Measurements from ENCODE around the gene NCF4. TPM values are rescaled to one million over a fixed set of nuclear protein-coding genes. Genes with fewer than 3 reads are reported as not detected.

Gene NCF4
- polyA plus RNA-seq, 2 of the 4 experiments (the other 2 are of a cell fraction): not detected

DNA sequence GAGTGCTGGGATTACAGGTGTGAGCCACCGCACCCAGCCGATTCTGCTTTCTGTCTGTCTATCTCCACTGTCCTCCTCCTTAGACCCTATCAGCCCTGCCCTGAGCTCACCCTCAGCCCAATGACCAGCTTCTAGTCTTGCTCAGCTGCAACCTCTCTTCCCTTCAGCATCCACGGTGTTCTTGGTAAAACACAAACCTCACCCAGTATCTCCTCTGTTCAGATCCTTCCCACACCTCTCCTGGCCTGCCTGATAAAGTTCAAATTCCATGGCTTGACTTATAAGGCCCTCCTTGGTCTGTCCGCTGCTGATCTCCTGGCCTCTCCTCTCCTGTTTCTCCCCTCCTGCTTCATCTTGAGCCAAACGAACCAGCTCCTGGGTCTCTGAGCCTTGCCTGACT, 14.5 kb upstream of the NCF4 start:
- TF ChIP-seq, protein P1, sequence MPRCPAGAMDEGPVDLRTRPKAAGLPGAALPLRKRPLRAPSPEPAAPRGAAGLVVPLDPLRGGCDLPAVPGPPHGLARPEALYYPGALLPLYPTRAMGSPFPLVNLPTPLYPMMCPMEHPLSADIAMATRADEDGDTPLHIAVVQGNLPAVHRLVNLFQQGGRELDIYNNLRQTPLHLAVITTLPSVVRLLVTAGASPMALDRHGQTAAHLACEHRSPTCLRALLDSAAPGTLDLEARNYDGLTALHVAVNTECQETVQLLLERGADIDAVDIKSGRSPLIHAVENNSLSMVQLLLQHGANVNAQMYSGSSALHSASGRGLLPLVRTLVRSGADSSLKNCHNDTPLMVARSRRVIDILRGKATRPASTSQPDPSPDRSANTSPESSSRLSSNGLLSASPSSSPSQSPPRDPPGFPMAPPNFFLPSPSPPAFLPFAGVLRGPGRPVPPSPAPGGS (IDR thresholded peaks at IDR 0.05): no peak
- TF ChIP-seq POLR2AphosphoS2 (conservative IDR thresholded peaks at IDR 0.05; ENCODE audit: low read length) (no peak), SREBF2 (IDR thresholded peaks at IDR 0.05) (no peak), CBX2 (IDR thresholded peaks at IDR 0.05; ENCODE audit: borderline replicate concordance, low read depth) (no peak), CHD2 (IDR thresholded peaks at IDR 0.05; ENCODE audit: low read length, partially characterized antibody) (no peak), PHF8 (IDR thresholded peaks at IDR 0.05; ENCODE audit: borderline replicate concordance, low read depth) (no peak)
- H3K4me3 ChIP-seq: no peak overlapping the region
- no peak overlapping the region for H3K27ac ChIP-seq
- H3K4me1 ChIP-seq: no peaks in the 10 kb centered on the region
- ATAC-seq (no peak), DNase-seq (ENCODE audit: low read depth in 1 of 2, low spot score in 1 of 2) (no peak), FAIRE-seq (no peak)
- WGBS (ENCODE audit: missing lambda C conversion rate): 60% methylated on average over 5 of the region's 5 CpGs
- no peaks in the 10 kb centered on the region for H3K9me3 ChIP-seq
- POLR2A ChIA-PET: no interaction called here
- CTCF ChIA-PET: interaction anchor here (1.1 to 3.4 kb wide), 4 partner anchors 10 to 132 kb away, joined by 3 to 31 read pairs (median 4); no protein-coding TSS in a partner anchor
- no peak overlapping the region for H3K4me2 ChIP-seq

DNA sequence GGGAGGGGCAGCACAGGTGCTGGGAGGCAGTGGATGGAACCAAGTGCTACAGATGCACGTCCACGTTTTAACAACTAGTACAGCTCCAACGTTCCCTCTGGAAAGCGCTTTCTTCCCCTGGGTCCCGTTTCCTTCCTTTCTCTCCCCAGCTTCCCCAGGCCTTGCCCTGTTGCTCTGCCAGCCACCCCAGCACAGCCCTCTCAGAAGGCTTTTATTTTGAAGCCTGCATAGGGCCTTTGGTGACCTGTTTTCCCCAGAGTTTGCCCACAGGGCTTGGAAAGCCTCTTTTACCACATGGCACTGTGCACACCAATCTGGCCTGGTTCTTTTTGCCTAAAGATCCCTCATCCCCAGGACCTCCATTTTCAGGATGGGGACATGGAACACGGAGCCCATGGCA, 13.9 kb upstream of the NCF4 start:
- WGBS (ENCODE audit: missing lambda C conversion rate): 28% methylated on average over 6 of the region's 6 CpGs
- ChIA-PET CTCF (interaction anchor here (1.1 to 3.4 kb wide), 3 partner anchors 10 to 131 kb away, joined by 3 to 31 read pairs (median 3); no protein-coding TSS in a partner anchor), POLR2A (no interaction called here)
- DNase-seq (ENCODE audit: low read depth in 1 of 2, low spot score in 1 of 2): no peak
- no peaks in the 10 kb centered on the region for H3K4me1 ChIP-seq
- no peaks in the 10 kb centered on the region for H3K9me3 ChIP-seq
- no peak overlapping the region for H3K4me3 ChIP-seq
- no peak for ATAC-seq
- H3K4me2 ChIP-seq: no peak overlapping the region
- FAIRE-seq: no peak
- TF ChIP-seq, protein P2, sequence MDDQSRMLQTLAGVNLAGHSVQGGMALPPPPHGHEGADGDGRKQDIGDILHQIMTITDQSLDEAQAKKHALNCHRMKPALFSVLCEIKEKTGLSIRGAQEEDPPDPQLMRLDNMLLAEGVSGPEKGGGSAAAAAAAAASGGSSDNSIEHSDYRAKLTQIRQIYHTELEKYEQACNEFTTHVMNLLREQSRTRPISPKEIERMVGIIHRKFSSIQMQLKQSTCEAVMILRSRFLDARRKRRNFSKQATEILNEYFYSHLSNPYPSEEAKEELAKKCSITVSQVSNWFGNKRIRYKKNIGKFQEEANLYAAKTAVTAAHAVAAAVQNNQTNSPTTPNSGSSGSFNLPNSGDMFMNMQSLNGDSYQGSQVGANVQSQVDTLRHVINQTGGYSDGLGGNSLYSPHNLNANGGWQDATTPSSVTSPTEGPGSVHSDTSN (IDR thresholded peaks at IDR 0.05): no peak
- no peak for TF ChIP-seq SREBF2 (IDR thresholded peaks at IDR 0.05)
- no peak for TF ChIP-seq POLR2AphosphoS2 (conservative IDR thresholded peaks at IDR 0.05; ENCODE audit: low read length)
- TF ChIP-seq HDAC2 (IDR thresholded peaks at IDR 0.05): no peak
- TF ChIP-seq RCOR1 (IDR thresholded peaks at IDR 0.05; ENCODE audit: low read depth, low read length): no peak
- TF ChIP-seq, protein P3, sequence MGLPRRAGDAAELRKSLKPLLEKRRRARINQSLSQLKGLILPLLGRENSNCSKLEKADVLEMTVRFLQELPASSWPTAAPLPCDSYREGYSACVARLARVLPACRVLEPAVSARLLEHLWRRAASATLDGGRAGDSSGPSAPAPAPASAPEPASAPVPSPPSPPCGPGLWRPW (IDR thresholded peaks at IDR 0.05): no peak
- TF ChIP-seq ZNF302 (CRISPR knock-in tag; IDR thresholded peaks at IDR 0.05): no peak
- no peak for TF ChIP-seq ESRRA (IDR thresholded peaks at IDR 0.05; ENCODE audit: borderline replicate concordance, low read length)
- TF ChIP-seq, protein P4, sequence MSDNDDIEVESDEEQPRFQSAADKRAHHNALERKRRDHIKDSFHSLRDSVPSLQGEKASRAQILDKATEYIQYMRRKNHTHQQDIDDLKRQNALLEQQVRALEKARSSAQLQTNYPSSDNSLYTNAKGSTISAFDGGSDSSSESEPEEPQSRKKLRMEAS (IDR thresholded peaks at IDR 0.05): no peak
- no peak for TF ChIP-seq KDM5A (IDR thresholded peaks at IDR 0.05)
- no peak for TF ChIP-seq TFCP2L1 (CRISPR knock-in tag; IDR thresholded peaks at IDR 0.05)
- no peak for TF ChIP-seq MYC (IDR thresholded peaks at IDR 0.05; ENCODE audit: borderline replicate concordance, low read length)
- no peak for TF ChIP-seq RAD21 (conservative IDR thresholded peaks at IDR 0.05 in 1 of 2, IDR thresholded peaks at IDR 0.05 in 1 of 2)
- TF ChIP-seq EP300 (IDR thresholded peaks at IDR 0.05): no peak
- no peak for TF ChIP-seq EHMT2 (IDR thresholded peaks at IDR 0.05; ENCODE audit: low read depth)
- no peak overlapping the region for H3K27ac ChIP-seq

DNA sequence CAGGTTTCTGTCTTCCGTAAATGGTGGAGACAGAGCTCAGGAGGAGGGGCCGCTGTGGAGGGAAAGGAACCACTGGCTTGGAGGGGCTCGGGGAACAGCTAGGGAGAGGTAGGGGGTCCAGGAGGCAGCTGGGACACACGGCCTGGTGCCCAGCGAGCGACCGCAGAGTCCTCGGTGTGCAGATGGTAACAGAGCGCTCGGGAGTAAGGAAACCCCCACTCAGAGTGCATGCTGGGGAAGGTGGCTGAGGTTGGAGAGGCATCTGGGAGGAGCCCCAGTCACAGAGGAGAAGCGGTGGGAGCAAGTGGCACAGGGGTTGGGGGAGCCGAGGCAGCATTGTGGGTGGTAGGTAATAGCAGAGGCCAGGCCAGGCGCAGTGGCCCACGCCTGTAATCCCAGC, 10.8 kb upstream of the NCF4 start:
- TF ChIP-seq FOSB (CRISPR knock-in tag; IDR thresholded peaks at IDR 0.05) (no peak), EHF (CRISPR knock-in tag; IDR thresholded peaks at IDR 0.05) (no peak), MYC (IDR thresholded peaks at IDR 0.05; ENCODE audit: borderline replicate concordance, low read length) (no peak), POLR2A (IDR thresholded peaks at IDR 0.05; ENCODE audit: low read length) (no peak)
- TF ChIP-seq, protein P3 (IDR thresholded peaks at IDR 0.05): no peak
- TF ChIP-seq, protein P5, sequence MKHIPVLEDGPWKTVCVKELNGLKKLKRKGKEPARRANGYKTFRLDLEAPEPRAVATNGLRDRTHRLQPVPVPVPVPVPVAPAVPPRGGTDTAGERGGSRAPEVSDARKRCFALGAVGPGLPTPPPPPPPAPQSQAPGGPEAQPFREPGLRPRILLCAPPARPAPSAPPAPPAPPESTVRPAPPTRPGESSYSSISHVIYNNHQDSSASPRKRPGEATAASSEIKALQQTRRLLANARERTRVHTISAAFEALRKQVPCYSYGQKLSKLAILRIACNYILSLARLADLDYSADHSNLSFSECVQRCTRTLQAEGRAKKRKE (CRISPR knock-in tag; IDR thresholded peaks at IDR 0.05; ENCODE audit: low read depth): no peak
- WGBS (ENCODE audit: missing lambda C conversion rate): 80% methylated on average over 9 of the region's 14 CpGs
- Histone ChIP-seq H3K9me3 (no peaks in the 10 kb centered on the region), H3K4me1 (no peaks in the 10 kb centered on the region), H3K4me2 (no peak overlapping the region), H3K27ac (no peak overlapping the region), H3K4me3 (no peak overlapping the region)
- FAIRE-seq (no peak), DNase-seq (ENCODE audit: low read depth in 1 of 2, low spot score in 1 of 2) (no peak), ATAC-seq (no peak)
- ChIA-PET POLR2A (no interaction called here), CTCF (interaction anchor here (0.6 to 1.8 kb wide), 3 partner anchors 8 to 127 kb away, joined by 3 to 6 read pairs (median 3); no protein-coding TSS in a partner anchor)
